B cell (primary cell): ENCODE results near the gene LRCH3. TPM values are rescaled to one million over a fixed set of nuclear protein-coding genes. Genes with fewer than 3 reads are reported as not detected.

Source experiments
- ATAC-seq: fragments of 200-7000 bp; cut with Tn5 transposase; one replicate; pipeline ENCODE4 v1.10.0; 2021; ENCODE audit warnings: low read depth, mild to moderate bottlenecking, moderate number of reproducible peaks, moderate library complexity
- CTCF ChIA-PET: fragments of 350-600 bp; sonication (Branson Sonifier 250); formaldehyde crosslinking; loops from one replicate; lab custom pipeline; 2021; ENCODE audit warnings: antibody characterized with exemption, inconsistent platforms; lab: Charles Lee
- POLR2A ChIA-PET: fragments of 350-600 bp; sonication (Branson Sonifier 250); formaldehyde crosslinking; loops from one replicate; lab custom pipeline; 2021; ENCODE audit warnings: antibody characterized with exemption; lab: Charles Lee
- DNase-seq: peaks from one replicate; pipeline ENCODE4 v3.0.0; 2013
- H2AFZ ChIP-seq: 2 replicates; pipeline ENCODE4 v1.6.1; 2012; ENCODE audit warnings: mild to moderate bottlenecking, low read depth, low read length; ENCODE audit not compliant: insufficient read depth, poor library complexity, severe bottlenecking
- H3K27ac ChIP-seq, 2 donors: 1 replicate in 1 of 2; 2 replicates in 1 of 2; pipeline ENCODE4 v1.5.1; 2012 to 2013; ENCODE audit warnings: low read length in 2 of 2, mild to moderate bottlenecking in 2 of 2, moderate library complexity in 1 of 2
- H3K27me3 ChIP-seq, 4 experiments: fragments of 200-600 bp in 1 of 4; sonication (generic) in 1 of 4; replicated peaks in 1 of 4; 1 replicate in 2 of 4; 2 replicates in 2 of 4; pipeline versions ENCODE4 v1.6.1 to v1.7.0; 2013 to 2016; ENCODE audit warnings: low read length in 3 of 4, mild to moderate bottlenecking in 2 of 4, mixed read lengths in 1 of 4, moderate library complexity in 1 of 4; ENCODE audit not compliant: insufficient read depth in 4 of 4, control insufficient read depth in 3 of 4; ENCODE audit errors: control extremely low read depth in 1 of 4
- H3K36me3 ChIP-seq, 2 experiments: replicated peaks in 1 of 2; 1 replicate in 1 of 2; 2 replicates in 1 of 2; pipeline versions ENCODE4 v1.6.1 to v1.7.1; 2013; ENCODE audit warnings: low read length in 1 of 2; ENCODE audit not compliant: insufficient read depth in 2 of 2, control insufficient read depth in 1 of 2; ENCODE audit errors: control extremely low read depth in 1 of 2, extremely low read depth in 1 of 2
- H3K4me1 ChIP-seq, 2 donors: fragments of 200-600 bp in 1 of 2; sonication (generic) in 1 of 2; 1 replicate in 1 of 2; 2 replicates in 1 of 2; pipeline versions ENCODE4 v1.5.1 to v1.6.1; 2013 to 2017; ENCODE audit warnings: low read length in 2 of 2; ENCODE audit not compliant: control insufficient read depth in 2 of 2, insufficient read depth in 2 of 2
- H3K4me2 ChIP-seq: replicated peaks from 2 replicates; pipeline ENCODE3; 2012; ENCODE audit warnings: mild to moderate bottlenecking, low read depth, low read length; ENCODE audit not compliant: poor library complexity, severe bottlenecking
- H3K4me3 ChIP-seq, 5 experiments: fragments of 200-600 bp in 1 of 5; sonication (generic) in 1 of 5; 1 replicate in 3 of 5; 2 replicates in 2 of 5; pipeline versions ENCODE4 v1.5.1 to v1.7.0; 2011 to 2016; ENCODE audit warnings: low read length in 4 of 5, mild to moderate bottlenecking in 4 of 5, low read depth in 2 of 5, control low read depth in 1 of 5, moderate library complexity in 1 of 5; ENCODE audit not compliant: insufficient read depth in 1 of 5; ENCODE audit errors: control extremely low read depth in 1 of 5, extremely low read depth in 1 of 5
- H3K79me2 ChIP-seq: fragments of 200-600 bp; sonication (generic); one replicate; pipeline ENCODE4 v1.6.0; 2016; ENCODE audit warnings: low read length; ENCODE audit not compliant: control insufficient read depth, insufficient read depth
- H3K9ac ChIP-seq: fragments of 200-600 bp; sonication (generic); 2 replicates; pipeline ENCODE4 v1.6.1; 2017; ENCODE audit warnings: mild to moderate bottlenecking, low read length, moderate library complexity
- H3K9me3 ChIP-seq, 3 donors: one replicate each; pipeline versions ENCODE4 v1.6.1 to v1.7.1; 2013; ENCODE audit warnings: low read length in 2 of 3; ENCODE audit not compliant: control insufficient read depth in 2 of 3, insufficient read depth in 1 of 3; ENCODE audit errors: control extremely low read depth in 1 of 3
- H4K20me1 ChIP-seq: 2 replicates; pipeline ENCODE4 v1.6.0; 2012; ENCODE audit warnings: mild to moderate bottlenecking, low read length; ENCODE audit not compliant: insufficient read depth, control insufficient read depth, poor library complexity, severe bottlenecking
- H3K27ac Mint-ChIP-seq: one replicate; pipeline ENCODE4 v1.8.0; 2021; ENCODE audit warnings: mixed read lengths
- H3K27me3 Mint-ChIP-seq: one replicate; pipeline ENCODE4 v1.8.0; 2021; ENCODE audit warnings: mixed read lengths
- H3K4me1 Mint-ChIP-seq: one replicate; pipeline ENCODE4 v1.8.0; 2021; ENCODE audit warnings: mixed read lengths
- H3K4me3 Mint-ChIP-seq: one replicate; pipeline ENCODE4 v1.8.0; 2021; ENCODE audit warnings: mixed read lengths
- H3K9me3 Mint-ChIP-seq: one replicate; pipeline ENCODE4 v1.8.0; 2022; ENCODE audit warnings: mixed read lengths; ENCODE audit not compliant: insufficient read depth
- EZH2 ChIP-seq: IDR thresholded peaks from 2 replicates; pipeline ENCODE4 v1.6.1; 2012; ENCODE audit warnings: borderline replicate concordance, low read depth, mild to moderate bottlenecking, moderate library complexity, low read length; ENCODE audit not compliant: insufficient read depth, poor library complexity, severe bottlenecking
- WGBS: methylation state at CpG from one replicate; pipeline ENCODE4 v1.1.5; 2013; ENCODE audit warnings: missing lambda C conversion rate; ENCODE audit not compliant: insufficient coverage; 5-methylcytosine and 5-hydroxymethylcytosine counted together
- intact Hi-C: fragments of 100-400 bp; cut with micrococcal nuclease; formaldehyde crosslinking; loops from one replicate; pipeline ENCODE4 v1.10.0; 2022
- polyA plus RNA-seq: library from polyadenylated mRNA; depleted of rRNA; stranded (reverse); fragments of >200 nt; gene quantifications from 2 replicates; pipeline ENCODE4 v1.2.3, GENCODE V29; 2012
- total RNA-seq, 2 donors: library from RNA; stranded (reverse); fragments of 120-200 nt in 1 of 2; gene quantifications; 1 replicate in 1 of 2; 2 replicates in 1 of 2; pipeline versions ENCODE4 v1.2.3 to v1.2.4, GENCODE V29; 2013 to 2022
- TF ChIP-seq, protein P1 (sequence below): fragments of 200-600 bp; IDR thresholded peaks from one replicate; pipeline ENCODE4 v1.8.0; 2022; ENCODE audit warnings: antibody characterized with exemption, mild to moderate bottlenecking

Gene LRCH3
- total and polyA plus RNA-seq, 2 donors (not counting 1 experiment from before 2014, with no cell fraction given): 30.1 to 136 TPM

DNA sequence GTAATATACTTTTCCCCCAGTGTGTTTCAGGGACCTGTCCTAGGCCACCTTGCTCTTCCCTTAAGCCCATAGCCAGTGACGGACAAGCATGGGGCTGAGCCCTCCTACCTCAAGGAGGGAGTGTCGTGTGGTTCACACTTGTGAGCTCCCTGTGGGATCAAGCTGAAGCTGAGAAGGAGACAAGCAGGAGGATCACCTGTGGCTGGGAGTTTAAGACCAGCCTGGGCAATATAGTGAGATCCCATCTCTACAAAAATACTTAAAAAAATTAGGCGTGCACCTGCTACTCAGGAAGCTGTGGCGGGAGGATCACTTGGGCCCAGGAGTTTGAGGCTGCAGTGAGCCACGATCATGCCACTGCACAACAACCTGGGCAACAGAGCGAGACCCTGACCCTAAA, 82.3 kb downstream of the LRCH3 start:
- DNase-seq: no peak
- Mint-ChIP-seq H3K4me3 (no peak overlapping the region), H3K27ac (no peak overlapping the region)

DNA sequence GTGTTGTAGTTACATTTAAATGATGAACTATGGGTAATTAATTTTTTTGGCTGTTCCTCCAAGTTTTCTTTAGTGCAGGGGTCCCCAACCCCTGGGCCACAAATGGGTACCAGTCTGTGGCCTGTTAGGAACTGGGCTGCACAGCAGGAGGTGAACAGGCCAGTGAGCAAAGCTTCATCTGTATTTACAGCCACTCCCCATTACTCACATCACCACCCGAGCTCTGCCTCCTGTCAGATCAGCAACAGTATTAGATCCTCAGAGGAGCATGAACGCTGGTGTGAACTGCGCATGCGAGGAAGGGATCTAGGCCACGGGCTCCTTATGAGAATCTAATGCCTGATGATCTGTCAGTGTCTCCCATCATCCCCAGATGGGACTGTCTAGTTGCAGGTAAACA, 83.0 kb downstream of the LRCH3 start:
- H3K27ac Mint-ChIP-seq: no peak overlapping the region
- DNase-seq (no peak), ATAC-seq (no peak)
- H3K4me1 ChIP-seq: no peaks in the 10 kb centered on the region
- no peak overlapping the region for H3K4me2 ChIP-seq
- no peaks in the 10 kb centered on the region for H3K27me3 Mint-ChIP-seq
- H2AFZ ChIP-seq: no peak overlapping the region
- no peaks in the 10 kb centered on the region for H3K9me3 ChIP-seq
- no peaks in the 10 kb centered on the region for H4K20me1 ChIP-seq
- no peaks in the 10 kb centered on the region for H3K27me3 ChIP-seq
- no peak overlapping the region for H3K4me3 ChIP-seq
- no peaks in the 10 kb centered on the region for H3K4me1 Mint-ChIP-seq
- H3K36me3 ChIP-seq: peaks cover 6 to 58% of the 10 kb centered on the region in 2 experiments
- H3K9ac ChIP-seq: no peak overlapping the region
- H3K9me3 Mint-ChIP-seq: no peaks in the 10 kb centered on the region
- no peaks in the 10 kb centered on the region for H3K79me2 ChIP-seq
- 89% methylated on average over 1 of the region's 5 CpGs for WGBS
- no peak for TF ChIP-seq EZH2
- TF ChIP-seq, protein P1, sequence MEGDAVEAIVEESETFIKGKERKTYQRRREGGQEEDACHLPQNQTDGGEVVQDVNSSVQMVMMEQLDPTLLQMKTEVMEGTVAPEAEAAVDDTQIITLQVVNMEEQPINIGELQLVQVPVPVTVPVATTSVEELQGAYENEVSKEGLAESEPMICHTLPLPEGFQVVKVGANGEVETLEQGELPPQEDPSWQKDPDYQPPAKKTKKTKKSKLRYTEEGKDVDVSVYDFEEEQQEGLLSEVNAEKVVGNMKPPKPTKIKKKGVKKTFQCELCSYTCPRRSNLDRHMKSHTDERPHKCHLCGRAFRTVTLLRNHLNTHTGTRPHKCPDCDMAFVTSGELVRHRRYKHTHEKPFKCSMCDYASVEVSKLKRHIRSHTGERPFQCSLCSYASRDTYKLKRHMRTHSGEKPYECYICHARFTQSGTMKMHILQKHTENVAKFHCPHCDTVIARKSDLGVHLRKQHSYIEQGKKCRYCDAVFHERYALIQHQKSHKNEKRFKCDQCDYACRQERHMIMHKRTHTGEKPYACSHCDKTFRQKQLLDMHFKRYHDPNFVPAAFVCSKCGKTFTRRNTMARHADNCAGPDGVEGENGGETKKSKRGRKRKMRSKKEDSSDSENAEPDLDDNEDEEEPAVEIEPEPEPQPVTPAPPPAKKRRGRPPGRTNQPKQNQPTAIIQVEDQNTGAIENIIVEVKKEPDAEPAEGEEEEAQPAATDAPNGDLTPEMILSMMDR: no peak
- H3K27ac ChIP-seq: no peak overlapping the region
- CTCF ChIA-PET: no interaction called here
- POLR2A ChIA-PET: no interaction called here
- intact Hi-C loops: no loop called here
- H3K4me3 Mint-ChIP-seq: no peak overlapping the region

More for the DNA sequence above, 82.3 kb downstream of the LRCH3 start:
- no peaks in the 10 kb centered on the region for H3K79me2 ChIP-seq
- no peak for ATAC-seq
- H3K9me3 ChIP-seq: no peaks in the 10 kb centered on the region
- H2AFZ ChIP-seq: no peak overlapping the region
- WGBS: 100% methylated on average over 5 of the region's 6 CpGs
- H4K20me1 ChIP-seq: no peaks in the 10 kb centered on the region
- H3K27me3 ChIP-seq: no peaks in the 10 kb centered on the region
- CTCF ChIA-PET: no interaction called here
- peaks cover 6 to 55% of the 10 kb centered on the region in 2 experiments for H3K36me3 ChIP-seq
- POLR2A ChIA-PET: no interaction called here
- Mint-ChIP-seq H3K27me3 (no peaks in the 10 kb centered on the region), H3K9me3 (no peaks in the 10 kb centered on the region), H3K4me1 (no peaks in the 10 kb centered on the region)
- no peak overlapping the region for H3K27ac ChIP-seq
- no peak overlapping the region for H3K9ac ChIP-seq
- intact Hi-C loops: no loop called here
- TF ChIP-seq, protein P1: no peak
- TF ChIP-seq EZH2: no peak
- H3K4me2 ChIP-seq: no peak overlapping the region
- H3K4me3 ChIP-seq: no peak overlapping the region
- H3K4me1 ChIP-seq: no peaks in the 10 kb centered on the region
